Astrocyte (in vitro differentiated cells and primary cell): ENCODE data around the gene EGLN2.

Source experiments
- EZH2 ChIP-seq: IDR thresholded peaks from 2 replicates; pipeline ENCODE4 v1.6.1; 2012; ENCODE audit warnings: mild to moderate bottlenecking, low read length, inconsistent platforms; ENCODE audit not compliant: insufficient read depth
- TF ChIP-seq, protein P1 (sequence below): IDR thresholded peaks from 2 replicates; pipeline ENCODE4 v1.5.1; 2011; ENCODE audit warnings: low read depth, mild to moderate bottlenecking, inconsistent platforms, low read length, moderate library complexity; ENCODE audit not compliant: insufficient read depth

DNA sequence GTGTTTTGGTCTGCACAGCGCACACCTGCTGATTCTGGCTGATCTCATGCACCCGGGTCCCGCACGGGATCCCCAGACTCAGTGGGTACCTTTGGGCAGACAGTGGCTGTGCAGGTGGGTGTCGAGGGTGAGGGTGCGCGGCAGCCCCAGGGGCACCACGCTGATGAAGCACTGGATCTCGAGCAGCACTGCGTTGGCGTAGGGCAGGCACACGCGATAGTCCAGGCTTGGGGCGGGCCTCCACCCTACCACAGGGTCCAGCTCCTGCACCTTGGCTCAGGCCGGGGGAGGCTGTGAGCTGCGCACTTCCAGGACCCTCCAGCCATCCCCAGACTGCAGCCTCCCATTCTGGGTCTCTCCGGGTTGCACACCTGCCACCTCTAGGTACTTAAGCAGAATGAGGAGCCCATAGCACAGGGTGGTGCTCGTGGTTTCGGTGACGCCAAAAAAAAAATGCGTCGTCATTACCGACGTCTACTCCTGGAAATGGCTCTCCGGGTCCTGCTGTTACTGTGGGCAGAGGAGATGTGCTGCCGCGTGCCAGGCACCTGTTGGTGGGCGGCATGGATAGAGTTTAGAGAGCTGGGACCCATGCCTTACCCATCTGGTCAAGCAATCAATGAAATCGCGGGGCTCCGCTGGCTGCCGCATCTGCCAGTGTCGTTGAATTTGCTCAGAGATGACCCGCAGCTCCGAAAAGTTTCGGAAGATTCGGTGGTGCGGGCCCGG lies 10.5 kb downstream of the EGLN2 start:
- TF ChIP-seq, protein P1, sequence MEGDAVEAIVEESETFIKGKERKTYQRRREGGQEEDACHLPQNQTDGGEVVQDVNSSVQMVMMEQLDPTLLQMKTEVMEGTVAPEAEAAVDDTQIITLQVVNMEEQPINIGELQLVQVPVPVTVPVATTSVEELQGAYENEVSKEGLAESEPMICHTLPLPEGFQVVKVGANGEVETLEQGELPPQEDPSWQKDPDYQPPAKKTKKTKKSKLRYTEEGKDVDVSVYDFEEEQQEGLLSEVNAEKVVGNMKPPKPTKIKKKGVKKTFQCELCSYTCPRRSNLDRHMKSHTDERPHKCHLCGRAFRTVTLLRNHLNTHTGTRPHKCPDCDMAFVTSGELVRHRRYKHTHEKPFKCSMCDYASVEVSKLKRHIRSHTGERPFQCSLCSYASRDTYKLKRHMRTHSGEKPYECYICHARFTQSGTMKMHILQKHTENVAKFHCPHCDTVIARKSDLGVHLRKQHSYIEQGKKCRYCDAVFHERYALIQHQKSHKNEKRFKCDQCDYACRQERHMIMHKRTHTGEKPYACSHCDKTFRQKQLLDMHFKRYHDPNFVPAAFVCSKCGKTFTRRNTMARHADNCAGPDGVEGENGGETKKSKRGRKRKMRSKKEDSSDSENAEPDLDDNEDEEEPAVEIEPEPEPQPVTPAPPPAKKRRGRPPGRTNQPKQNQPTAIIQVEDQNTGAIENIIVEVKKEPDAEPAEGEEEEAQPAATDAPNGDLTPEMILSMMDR = no peak
- TF ChIP-seq EZH2 = no peak
